ENCODE data around the gene DYNLL2. TPM values are rescaled to one million over a fixed set of nuclear protein-coding genes. Genes with fewer than 3 reads are reported as not detected.
"Not testable (repeated sequence)": the region's sequence is repeated elsewhere in the genome, so short reads cannot be mapped to it uniquely, and the experiment has no call there.

Gene DYNLL2
- total RNA-seq, 1 donor from 2014 or later, result 28.3 TPM

DNA sequence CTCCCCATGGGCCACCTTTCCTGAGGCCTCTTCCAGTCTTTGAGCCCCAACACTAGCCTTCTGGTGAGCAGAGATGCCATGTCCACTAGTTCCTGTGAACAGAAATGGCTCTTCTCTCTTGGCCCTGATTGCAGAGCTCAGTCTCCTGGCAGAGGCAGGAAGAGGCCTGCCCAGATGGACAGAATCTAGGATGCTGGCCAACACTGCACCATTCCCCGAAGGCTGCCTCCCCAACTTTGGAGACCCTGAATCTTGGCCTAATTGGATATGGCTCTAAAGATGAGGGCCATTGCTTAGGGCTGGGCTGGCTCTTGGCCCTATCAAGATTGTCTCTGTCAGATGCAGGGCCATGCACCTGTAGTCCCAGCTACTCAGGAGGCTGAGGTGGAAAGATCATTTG, 18.0 kb upstream of the DYNLL2 start:
- DNase-seq (ENCODE audit: low spot score), result no peak
- no peak for ATAC-seq
- intact Hi-C loops (cut with DNase I), result no loop called here

DNA sequence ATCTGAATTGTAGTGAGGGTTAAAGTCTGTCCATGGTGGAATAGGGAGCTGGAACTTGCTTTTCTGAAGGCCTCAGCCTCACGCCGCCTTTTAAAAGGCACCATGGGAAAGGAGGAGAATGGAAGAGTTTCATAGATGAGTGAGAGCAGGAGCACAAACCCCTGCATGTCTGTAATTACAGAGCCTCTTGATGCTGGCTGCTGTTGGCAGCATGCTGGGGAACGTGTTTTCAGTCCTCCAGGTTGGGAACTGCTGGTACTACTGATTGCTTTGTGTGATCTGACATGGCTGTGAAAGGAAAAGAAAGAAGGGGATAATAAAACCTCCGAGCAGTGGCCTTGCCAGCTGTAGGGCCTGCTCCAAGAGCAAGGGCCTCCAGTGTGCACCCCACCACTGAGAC, 16.8 kb upstream of the DYNLL2 start:
- intact Hi-C loops (cut with DNase I), result no loop called here

DNA sequence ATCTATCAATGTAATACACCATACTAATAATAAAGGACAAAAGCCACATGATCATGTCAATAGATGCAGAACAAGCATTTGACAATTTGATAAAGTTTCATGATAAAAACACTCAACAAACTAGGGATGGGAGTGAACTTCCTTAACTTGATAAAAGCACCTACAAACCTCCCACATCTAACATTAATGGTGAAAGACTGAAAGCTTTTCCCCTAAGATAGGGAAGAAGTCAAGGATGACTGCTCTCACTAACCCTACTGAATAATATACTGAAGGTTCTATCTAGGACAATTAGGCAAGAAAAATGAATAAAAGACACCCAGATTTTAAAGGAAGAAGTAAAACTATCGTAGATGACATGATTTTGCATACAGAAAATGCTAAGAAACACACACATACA, 10.4 kb upstream of the DYNLL2 start:
- intact Hi-C loops (cut with DNase I), result no loop called here
- no peak for ATAC-seq
- DNase-seq (ENCODE audit: low spot score), result no peak

More for the DNA sequence above, 16.8 kb upstream of the DYNLL2 start:
- ATAC-seq (no peak), DNase-seq (ENCODE audit: low spot score) (no peak)

DNA sequence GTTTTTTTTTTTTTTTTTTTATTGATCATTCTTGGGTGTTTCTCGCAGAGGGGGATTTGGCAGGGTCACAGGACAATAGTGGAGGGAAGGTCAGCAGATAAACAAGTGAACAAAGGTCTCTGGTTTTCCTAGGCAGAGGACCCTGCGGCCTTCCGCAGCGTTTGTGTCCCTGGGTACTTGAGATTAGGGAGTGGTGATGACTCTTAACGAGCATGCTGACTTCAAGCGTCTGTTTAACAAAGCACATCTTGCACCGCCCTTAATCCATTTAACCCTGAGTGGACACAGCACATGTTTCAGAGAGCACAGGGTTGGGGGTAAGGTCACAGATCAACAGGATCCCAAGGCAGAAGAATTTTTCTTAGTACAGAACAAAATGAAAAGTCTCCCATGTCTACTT, 10.0 kb upstream of the DYNLL2 start:
- DNase-seq (ENCODE audit: low spot score); intact Hi-C loops (cut with DNase I); ATAC-seq: not testable (repeated sequence)

DNA sequence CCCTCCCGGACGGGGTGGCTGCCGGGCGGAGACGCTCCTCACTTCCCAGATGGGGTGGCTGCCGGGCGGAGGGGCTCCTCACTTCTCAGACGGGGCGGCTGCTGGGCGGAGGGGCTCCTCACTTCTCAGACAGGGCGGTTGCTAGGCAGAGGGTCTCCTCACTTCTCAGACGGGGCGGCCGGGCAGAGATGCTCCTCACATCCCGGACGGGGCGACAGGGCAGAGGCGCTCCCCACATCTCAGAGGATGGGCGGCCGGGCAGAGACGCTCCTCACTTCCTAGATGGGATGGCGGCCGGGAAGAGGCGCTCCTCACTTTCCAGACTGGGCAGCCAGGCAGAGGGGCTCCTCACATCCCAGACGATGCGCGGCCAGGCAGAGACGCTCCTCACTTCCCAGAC, 8.8 kb upstream of the DYNLL2 start:
- ATAC-seq; DNase-seq (ENCODE audit: low spot score); intact Hi-C loops (cut with DNase I): not testable (repeated sequence)

DNA sequence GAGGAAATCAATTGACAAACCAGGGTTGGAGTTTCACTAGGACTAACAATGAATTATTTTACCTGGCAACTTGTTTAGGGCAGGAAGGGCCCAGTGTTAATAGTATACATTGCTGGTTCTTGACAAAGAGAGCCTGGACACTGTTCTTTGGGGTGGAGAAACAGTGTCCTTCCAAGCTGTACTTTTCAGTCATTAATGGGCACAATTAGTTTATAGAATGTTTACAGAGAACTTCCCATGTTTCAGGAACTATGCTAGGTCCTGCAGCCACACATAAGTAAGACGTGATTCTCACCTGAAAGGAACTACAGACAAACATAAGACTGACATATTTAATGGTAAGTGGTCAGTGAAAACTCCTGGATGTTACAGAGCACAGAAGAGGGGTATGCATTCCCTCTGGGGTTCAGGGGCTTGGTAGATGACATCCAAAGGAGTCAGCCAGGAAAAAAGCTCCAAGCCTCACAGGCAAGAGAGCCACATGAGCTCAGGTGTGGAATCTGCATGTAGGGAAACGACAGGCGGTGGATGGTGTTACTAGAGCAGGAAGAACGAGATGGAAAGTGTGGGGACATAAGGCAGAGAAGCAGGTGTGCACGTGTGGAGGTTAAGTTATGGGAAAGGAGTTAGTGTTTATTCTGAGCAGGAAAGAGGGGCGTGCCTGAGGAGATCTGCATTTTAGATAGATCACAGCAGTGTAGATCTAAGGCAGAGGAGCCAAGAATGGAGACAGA, 3.8 kb upstream of the DYNLL2 start:
- DNase-seq (ENCODE audit: low spot score) (no peak), ATAC-seq (no peak)
- intact Hi-C loops (cut with DNase I), result loop anchor here (10.0 kb wide), 2 partner anchors 55 to 215 kb away; no protein-coding TSS in a partner anchor

DNA sequence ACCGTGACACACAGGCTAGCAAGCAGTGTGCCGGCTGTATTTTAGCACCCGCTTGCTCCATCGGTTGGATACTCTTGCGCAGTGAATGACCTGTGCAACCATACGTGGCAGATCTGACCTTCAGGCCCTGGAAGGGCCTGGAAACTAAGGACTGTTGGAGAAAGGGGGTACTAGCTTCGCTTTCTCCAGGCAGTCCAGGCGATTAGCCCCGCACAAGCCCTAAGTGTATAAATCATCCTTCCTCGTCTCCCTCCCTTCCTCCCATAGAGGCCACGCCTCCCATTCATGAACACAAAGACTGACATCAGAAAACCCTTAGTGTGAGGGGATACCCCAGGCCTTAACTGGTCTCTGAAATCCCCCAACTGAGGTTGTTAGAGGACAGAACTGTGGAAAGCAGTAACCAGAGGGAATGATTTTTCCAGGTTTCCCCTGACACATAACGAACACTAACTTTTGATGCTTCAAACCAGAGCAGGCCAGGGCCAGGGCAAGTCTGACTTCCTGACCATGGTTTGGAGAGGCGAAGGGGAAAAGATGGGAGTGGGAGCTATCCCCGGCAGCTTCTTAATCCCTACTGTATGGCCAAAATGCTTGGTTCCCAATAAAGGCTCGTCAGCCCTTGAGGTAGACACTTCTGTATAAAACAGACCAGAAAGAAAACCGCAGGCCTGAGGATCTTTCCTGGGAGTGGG, 1.4 kb upstream of the DYNLL2 start:
- no peak for ATAC-seq
- DNase-seq (ENCODE audit: low spot score), result no peak
- intact Hi-C loops (cut with DNase I), result loop anchor here (10.0 kb wide), 2 partner anchors 57 to 217 kb away; no protein-coding TSS in a partner anchor

DNA sequence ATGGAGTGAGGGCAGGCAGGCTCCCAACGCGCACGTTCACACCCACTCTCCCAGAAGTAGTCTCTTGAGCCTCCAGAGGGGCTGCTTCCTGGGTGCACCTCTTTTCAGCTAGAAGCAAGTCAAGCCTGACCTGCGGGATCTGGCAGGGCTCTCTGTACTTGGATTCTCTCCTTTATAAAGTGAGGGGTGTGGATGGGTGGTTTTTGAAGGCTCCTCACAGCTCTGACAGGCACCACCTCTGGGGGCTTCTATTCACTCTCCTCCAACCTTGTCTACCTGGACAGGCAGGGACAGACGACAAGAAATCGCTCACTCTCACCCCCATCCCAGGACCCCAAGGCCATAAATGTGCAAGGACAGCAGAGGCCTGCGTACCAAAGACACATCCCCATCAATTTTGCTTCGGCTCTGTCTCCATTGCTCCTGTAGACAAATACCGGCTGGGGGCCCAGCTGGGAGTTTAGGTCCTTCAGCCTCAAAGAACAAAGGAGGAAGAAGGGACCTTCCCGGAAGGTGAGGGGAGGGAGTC, 814 bp upstream of the DYNLL2 start:
- intact Hi-C loops (cut with DNase I), result loop anchor here (10.0 kb wide), 2 partner anchors 58 to 218 kb away; no protein-coding TSS in a partner anchor
- no peak for DNase-seq (ENCODE audit: low spot score)
- no peak for ATAC-seq

DNA sequence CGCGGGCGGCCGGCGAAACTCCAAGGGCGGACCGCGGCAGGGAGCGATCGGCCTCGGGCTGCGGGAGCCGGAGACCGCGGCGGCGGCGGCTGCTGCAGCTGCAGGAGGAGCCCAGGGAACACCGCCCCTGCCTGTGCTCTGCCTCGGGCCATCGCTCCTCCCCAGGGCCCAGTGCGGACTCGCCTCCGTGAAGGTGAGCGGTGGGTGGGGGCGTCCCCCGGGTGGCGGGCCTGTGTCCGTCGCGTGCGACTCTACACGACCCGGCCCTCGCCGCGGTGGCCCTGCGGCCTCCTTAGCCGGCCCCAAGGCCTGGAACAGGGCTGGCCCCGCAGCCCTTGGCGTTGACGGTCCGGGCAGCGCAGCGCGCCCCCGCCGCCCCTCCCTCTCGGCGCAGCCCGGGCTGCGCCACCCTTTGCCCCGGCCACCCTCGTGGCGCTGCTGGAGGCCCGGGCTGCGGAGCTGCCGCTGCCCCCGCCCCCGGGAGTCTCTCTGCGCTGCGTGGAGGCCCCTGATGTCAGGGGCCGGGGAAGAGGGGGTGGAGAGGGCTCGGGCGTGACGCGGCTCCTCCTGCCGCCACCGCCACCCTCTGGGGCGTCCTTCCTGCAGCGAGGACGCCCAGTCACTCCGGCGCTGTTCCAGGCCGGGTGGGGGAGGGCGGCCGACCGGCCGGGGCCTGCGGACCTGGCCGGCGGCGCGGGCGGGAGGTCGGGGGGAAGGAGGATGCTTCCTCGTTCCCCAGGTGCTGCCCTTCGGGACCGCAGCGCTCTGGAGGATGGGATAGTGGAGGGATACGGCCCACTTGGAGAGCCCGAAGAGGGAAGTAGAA, 485 bp downstream of the DYNLL2 start:
- peak; percentile 71 for DNase-seq (ENCODE audit: low spot score)
- peak; percentile 59 for ATAC-seq
- intact Hi-C loops (cut with DNase I), result loop anchor here (10.0 kb wide), 2 partner anchors 59 to 219 kb away; no protein-coding TSS in a partner anchor

DNA sequence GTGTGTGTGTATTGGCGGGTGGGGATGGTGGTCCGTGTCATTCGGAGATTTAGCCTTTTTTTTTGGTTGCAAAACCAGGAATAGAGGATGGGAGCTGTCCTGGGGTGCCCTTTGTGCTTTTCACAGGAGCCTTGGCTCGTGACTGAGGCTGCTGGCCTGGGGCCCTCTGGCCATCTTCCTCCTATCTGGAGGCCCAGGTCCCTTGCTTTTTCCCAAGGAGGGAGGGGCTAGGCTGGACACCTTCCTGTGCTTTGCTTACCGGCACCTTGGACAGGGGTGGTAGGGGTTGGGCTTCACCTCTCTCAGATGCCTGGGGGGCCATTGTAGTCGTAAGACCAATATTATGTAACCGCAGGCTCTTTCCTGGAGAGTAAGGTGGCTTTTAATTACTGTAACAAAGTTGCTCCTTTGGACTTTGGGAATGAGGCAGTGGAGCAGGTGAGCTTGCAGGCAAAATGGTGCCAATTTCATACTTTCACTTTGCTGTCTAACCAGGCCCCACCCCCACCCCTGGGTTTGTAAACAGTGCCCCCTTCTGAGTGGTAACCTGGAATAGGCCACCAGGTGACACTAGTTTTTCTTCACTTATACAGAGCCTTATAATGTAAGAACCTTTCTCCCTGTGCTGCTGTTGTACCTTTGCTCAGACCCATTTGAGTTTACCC, 1.2 kb downstream of the DYNLL2 start:
- intact Hi-C loops (cut with DNase I), result loop anchor here (10.0 kb wide), 2 partner anchors 60 to 220 kb away; no protein-coding TSS in a partner anchor
- ATAC-seq (peak; percentile 13), DNase-seq (ENCODE audit: low spot score) (no peak)

DNA sequence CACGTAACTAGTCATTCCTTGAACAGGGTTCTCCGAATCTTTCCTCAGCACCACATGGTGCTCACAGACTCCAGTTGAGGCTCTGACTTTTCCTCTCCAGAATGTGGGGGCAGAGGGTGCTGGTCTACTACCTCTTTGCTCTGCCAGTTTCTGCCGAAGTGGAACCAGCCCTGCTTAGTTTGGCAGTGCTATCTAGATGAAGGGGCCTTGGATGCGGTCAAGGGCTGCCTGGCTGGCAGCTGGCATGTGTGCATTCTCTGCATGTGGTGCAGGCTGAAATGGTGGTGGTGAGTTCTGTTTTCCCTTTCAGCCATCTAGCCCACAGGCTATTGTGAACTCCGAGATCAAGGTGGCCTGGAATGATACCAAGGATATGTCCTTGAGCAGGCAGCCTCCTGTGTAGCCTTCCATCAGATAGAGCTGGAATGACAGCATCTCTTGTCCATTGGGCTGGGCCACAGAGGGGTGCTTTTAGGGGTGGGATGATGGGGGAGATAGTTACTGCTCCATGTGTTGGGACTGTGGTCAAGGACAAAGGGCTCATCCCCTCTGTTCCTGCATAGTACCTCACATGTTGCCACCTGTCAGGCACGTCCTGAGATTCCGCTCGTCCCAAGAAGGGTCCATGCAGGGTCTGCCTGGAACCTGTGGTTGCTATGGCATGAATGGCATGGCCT, 2.0 kb downstream of the DYNLL2 start:
- ATAC-seq (no peak), DNase-seq (ENCODE audit: low spot score) (no peak)
- intact Hi-C loops (cut with DNase I), result loop anchor here (10.0 kb wide), 2 partner anchors 60 to 220 kb away; no protein-coding TSS in a partner anchor

DNA sequence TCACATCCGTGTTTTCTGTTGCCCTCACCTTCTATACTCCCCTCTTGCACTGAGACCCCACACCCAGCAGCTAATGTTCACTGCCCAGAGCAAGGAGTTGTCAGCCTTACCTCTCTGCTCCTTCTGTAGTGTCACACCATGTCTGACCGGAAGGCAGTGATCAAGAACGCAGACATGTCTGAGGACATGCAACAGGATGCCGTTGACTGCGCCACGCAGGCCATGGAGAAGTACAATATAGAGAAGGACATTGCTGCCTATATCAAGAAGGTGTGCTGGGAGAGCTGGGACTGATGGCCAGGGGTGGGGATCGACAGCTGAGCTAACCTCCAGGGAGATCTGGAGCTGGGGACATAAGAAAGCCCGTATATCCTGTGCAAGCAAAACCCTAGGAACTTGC, 3.7 kb downstream of the DYNLL2 start:
- intact Hi-C loops (cut with DNase I), result loop anchor here (10.0 kb wide), 2 partner anchors 62 to 222 kb away; no protein-coding TSS in a partner anchor
- no peak for DNase-seq (ENCODE audit: low spot score)

DNA sequence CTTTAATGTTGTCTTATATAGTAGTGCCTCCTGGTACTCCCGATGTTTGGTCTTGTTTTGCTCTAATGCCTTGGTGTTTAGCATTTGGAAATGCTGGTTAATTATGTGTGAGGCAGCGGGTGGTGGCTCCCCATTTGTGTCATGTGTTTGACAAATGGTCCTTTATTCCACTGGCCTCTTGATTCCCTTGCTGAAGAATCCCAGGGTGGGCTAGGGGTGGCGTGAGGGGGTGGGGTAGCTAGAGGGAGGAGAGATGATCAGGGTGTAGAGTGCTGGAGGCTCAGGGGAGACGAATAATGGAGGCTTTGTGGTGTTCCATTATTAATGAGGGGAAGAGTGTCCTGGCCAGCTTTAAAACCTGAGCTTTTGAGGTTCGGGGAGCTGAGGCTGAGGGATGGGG, 5.4 kb downstream of the DYNLL2 start:
- intact Hi-C loops (cut with DNase I), result loop anchor here (10.0 kb wide), 2 partner anchors 64 to 224 kb away; no protein-coding TSS in a partner anchor
- ATAC-seq (no peak), DNase-seq (ENCODE audit: low spot score) (no peak)

More for the DNA sequence above, 3.7 kb downstream of the DYNLL2 start:
- no peak for ATAC-seq

DNA sequence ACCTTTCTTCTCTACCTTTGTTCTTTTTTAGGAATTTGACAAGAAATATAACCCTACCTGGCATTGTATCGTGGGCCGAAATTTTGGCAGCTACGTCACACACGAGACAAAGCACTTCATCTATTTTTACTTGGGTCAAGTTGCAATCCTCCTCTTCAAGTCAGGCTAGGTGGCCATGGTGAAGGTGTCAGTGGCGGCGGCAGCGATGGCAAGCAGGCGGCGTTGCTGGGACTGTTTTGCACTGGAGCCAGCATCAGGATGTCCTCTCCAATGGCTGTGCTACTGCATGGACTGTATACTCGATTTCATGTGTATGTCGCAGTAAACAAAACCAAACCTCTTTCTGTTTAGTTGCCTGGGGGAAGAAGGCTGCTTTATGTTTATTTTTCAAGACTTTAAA, 5.9 kb downstream of the DYNLL2 start:
- intact Hi-C loops (cut with DNase I), result loop anchor here (10.0 kb wide), 2 partner anchors 64 to 224 kb away; no protein-coding TSS in a partner anchor
- DNase-seq (ENCODE audit: low spot score) (no peak), ATAC-seq (no peak)

DNA sequence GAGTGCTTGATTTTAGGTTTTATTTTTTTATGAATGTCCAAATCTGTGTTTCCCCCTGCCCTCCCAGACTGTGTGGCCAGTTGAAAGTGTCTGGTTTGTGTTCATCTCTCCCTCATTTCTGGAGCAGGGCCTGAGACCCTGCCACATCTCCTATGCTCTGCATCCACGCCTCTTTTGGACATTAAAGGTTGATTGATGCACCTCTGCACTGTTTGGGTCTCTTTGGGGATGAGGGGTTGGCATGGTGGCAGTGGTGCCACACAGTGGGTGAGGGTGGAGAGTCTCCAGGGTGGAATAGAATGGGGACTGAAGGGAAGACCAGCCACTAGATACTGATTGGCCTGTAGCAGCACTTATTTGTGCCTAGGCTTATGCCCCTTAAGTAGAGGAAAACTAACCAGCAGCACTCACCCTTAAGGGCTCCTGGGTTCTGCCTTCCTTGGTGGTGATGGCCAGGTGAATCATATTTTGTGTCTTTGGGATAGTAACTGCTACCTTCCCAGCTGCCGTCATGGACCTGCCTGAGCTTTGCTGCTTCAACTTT, 7.9 kb downstream of the DYNLL2 start:
- ATAC-seq, result no peak
- intact Hi-C loops (cut with DNase I), result no loop called here

DNA sequence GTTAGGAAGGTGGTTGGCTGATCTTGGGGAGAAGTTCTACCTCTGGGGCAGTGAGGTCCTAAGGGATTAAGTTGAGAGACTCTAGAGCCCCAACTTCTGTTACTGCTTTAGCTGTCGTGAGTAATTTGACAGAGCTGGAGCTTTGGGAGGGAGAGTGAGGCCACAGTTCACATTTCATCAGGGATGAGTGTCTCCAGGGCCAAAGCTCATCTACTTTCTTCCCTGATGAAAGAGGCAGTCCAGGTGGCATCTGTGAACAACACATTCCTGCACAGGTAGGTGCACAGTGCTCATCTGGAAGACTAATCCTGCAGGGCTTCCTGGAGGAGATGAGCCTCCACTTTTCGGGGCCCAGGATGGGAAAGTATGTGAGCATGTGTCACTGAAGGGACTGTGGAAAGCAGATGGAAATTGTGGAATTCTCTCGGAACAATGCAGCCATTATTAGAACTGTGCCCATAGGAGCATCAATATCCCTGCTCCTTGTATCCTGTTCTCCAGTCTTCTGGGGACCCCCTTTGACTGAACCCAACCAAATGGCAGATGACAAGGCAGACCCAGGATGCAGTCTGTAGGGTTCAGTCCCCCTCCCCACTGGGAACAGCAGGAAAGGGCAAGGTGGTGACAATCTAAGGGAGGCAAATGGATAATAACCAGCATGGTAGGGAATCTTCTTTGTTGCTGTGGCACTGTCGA, 9.0 kb downstream of the DYNLL2 start:
- intact Hi-C loops (cut with DNase I), result no loop called here
- DNase-seq (ENCODE audit: low spot score) (no peak), ATAC-seq (no peak)

More for the DNA sequence above, 7.9 kb downstream of the DYNLL2 start:
- no peak for DNase-seq (ENCODE audit: low spot score)
